ENCODE results near the gene CDR2. TPM values are rescaled to one million over a fixed set of nuclear protein-coding genes. Genes with fewer than 3 reads are reported as not detected.

The CDR2 gene
- total and polyA plus RNA-seq, 9 of the 15 experiments (the other 6 are each of a cell fraction or from before 2014, with no cell fraction given) = 4.6 to 30.3 (median 19.9) TPM

GRCh38 chr16:22373662-22374310, 633 bp downstream of the CDR2 start:
- H3K4me1 ChIP-seq (replicated peaks in 1 of 2; ENCODE audit: control insufficient read depth in 2 of 2, insufficient read depth in 2 of 2, low read length in 2 of 2) = peaks cover 18 to 30% of the 10 kb centered on the region in 2 experiments; a peak in 4 of 5 replicates
- FAIRE-seq = no peak
- H3K9ac ChIP-seq (ENCODE audit: insufficient read depth in 1 of 2, low read depth in 2 of 2, low read length in 2 of 2) = peak overlapping the region; percentile 81 to 97
- no peaks in the 10 kb centered on the region for H4K20me1 ChIP-seq (replicated peaks; ENCODE audit: control insufficient read depth, insufficient read depth, low read length)
- H3K27ac ChIP-seq (ENCODE audit: extremely low read depth, low read depth, low read length) = peak overlapping the region; percentile 80
- no peaks in the 10 kb centered on the region for H3K27me3 ChIP-seq (ENCODE audit: control insufficient read depth in 2 of 2, insufficient read depth in 2 of 2, low read length in 2 of 2)
- CTCF ChIA-PET (ENCODE audit: low intra/inter-chr PET ratio) = no interaction called here
- DNase-seq (ENCODE audit: extremely low read depth in 1 of 4, low spot score in 3 of 4) = peak in 2 of 4 experiments; percentile 22 to 46
- in situ Hi-C loops (cut with MboI) = no loop called here
- no peaks in the 10 kb centered on the region for H3K9me1 ChIP-seq (ENCODE audit: control insufficient read depth, insufficient read depth, low read length)
- BruUV-seq (replicated peaks) = no TSS peak
- H3K4me3 ChIP-seq = peak overlapping the region; percentile 86
- peak; percentile 56 for ATAC-seq
- peaks cover 23% of the 10 kb centered on the region; the same call in 2 of the 3 replicates for H3K36me3 ChIP-seq (ENCODE audit: control insufficient read depth, insufficient read depth, low read length)
- intact Hi-C loops (cut with micrococcal nuclease) = loop anchor here (5.0 kb wide), 1 partner anchor 176 kb away; no protein-coding TSS in a partner anchor
- H3K4me2 ChIP-seq (ENCODE audit: insufficient read depth, low read length) = peak overlapping the region; percentile 92
- POLR2A ChIA-PET = interaction anchor here (0.6 to 2.5 kb wide), 9 partner anchors 8 to 199 kb away, joined by 3 to 13 read pairs (median 4); no protein-coding TSS in a partner anchor
- peak overlapping the region; percentile 83 for H2AFZ ChIP-seq (ENCODE audit: low read depth, low read length)
- peaks cover 53% of the 10 kb centered on the region for H3K79me2 ChIP-seq (ENCODE audit: control insufficient read depth, insufficient read depth, low read length)
- 1% methylated on average over 26 of the region's 51 CpGs for WGBS (ENCODE audit: insufficient coverage, low coverage, missing lambda C conversion rate)
- H3K9me3 ChIP-seq (replicated peaks; ENCODE audit: control insufficient read depth, insufficient read depth, low read depth, low read length) = no peaks in the 10 kb centered on the region
- TF ChIP-seq TFAP4 (CRISPR knock-in tag; IDR thresholded peaks at IDR 0.05; ENCODE audit: borderline replicate concordance) (peak; percentile 13; the same call in 1 of the 2 replicates), TOE1 (IDR thresholded peaks at IDR 0.05; ENCODE audit: borderline replicate concordance) (no peak; the same call in 1 of the 2 replicates), TOE1 (CRISPR knock-in tag; IDR thresholded peaks at IDR 0.05; ENCODE audit: borderline replicate concordance, low read depth) (no peak), THAP7 (CRISPR knock-in tag; IDR thresholded peaks at IDR 0.05) (no peak), SP1 (CRISPR knock-in tag; IDR thresholded peaks at IDR 0.05) (0 out of 2 replicates have a peak, but pooled peaks have one; percentile 56), ZNF696 (CRISPR knock-in tag; conservative IDR thresholded peaks at IDR 0.05) (no peak), ZNF217 (CRISPR knock-in tag; IDR thresholded peaks at IDR 0.05) (no peak), ZNF354B (CRISPR knock-in tag; IDR thresholded peaks at IDR 0.05) (no peak), FUS (optimal IDR thresholded peaks at IDR 0.05; ENCODE audit: low read depth, low read length) (no peak), NFIC (IDR thresholded peaks at IDR 0.05) (0 out of 2 replicates have a peak, but pooled peaks have one; percentile 22), ZNF75A (CRISPR knock-in tag; IDR thresholded peaks at IDR 0.05) (no peak), ZNF253 (CRISPR knock-in tag; conservative IDR thresholded peaks at IDR 0.05) (no peak), KDM4B (IDR thresholded peaks at IDR 0.05; ENCODE audit: borderline replicate concordance in 2 of 2, low read depth in 1 of 2) (no peak), SMARCC2 (IDR thresholded peaks at IDR 0.05; ENCODE audit: low read depth) (no peak)
- TF ChIP-seq, protein P1, sequence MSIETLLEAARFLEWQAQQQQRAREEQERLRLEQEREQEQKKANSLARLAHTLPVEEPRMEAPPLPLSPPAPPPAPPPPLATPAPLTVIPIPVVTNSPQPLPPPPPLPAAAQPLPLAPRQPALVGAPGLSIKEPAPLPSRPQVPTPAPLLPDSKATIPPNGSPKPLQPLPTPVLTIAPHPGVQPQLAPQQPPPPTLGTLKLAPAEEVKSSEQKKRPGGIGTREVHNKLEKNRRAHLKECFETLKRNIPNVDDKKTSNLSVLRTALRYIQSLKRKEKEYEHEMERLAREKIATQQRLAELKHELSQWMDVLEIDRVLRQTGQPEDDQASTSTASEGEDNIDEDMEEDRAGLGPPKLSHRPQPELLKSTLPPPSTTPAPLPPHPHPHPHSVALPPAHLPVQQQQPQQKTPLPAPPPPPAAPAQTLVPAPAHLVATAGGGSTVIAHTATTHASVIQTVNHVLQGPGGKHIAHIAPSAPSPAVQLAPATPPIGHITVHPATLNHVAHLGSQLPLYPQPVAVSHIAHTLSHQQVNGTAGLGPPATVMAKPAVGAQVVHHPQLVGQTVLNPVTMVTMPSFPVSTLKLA (conservative IDR thresholded peaks at IDR 0.05) = peak in 1 of 2 experiments; percentile 38; a peak in 2 of 4 replicates
- TF ChIP-seq, protein P2, sequence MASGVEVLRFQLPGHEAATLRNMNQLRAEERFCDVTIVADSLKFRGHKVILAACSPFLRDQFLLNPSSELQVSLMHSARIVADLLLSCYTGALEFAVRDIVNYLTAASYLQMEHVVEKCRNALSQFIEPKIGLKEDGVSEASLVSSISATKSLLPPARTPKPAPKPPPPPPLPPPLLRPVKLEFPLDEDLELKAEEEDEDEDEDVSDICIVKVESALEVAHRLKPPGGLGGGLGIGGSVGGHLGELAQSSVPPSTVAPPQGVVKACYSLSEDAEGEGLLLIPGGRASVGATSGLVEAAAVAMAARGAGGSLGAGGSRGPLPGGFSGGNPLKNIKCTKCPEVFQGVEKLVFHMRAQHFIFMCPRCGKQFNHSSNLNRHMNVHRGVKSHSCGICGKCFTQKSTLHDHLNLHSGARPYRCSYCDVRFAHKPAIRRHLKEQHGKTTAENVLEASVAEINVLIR (CRISPR knock-in tag; IDR thresholded peaks at IDR 0.05) = no peak
- TF ChIP-seq, protein P3, sequence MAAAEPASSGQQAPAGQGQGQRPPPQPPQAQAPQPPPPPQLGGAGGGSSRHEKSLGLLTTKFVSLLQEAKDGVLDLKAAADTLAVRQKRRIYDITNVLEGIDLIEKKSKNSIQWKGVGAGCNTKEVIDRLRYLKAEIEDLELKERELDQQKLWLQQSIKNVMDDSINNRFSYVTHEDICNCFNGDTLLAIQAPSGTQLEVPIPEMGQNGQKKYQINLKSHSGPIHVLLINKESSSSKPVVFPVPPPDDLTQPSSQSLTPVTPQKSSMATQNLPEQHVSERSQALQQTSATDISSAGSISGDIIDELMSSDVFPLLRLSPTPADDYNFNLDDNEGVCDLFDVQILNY (CRISPR knock-in tag; IDR thresholded peaks at IDR 0.05) = no peak
